Upper lobe of left lung (tissue), 4 donors: ENCODE measurements around the gene CRISPLD2.

Experiments used
- POLR2AphosphoS5 ChIP-seq, 2 donors: sonication (generic); formaldehyde crosslinking; IDR thresholded peaks; one replicate each; pipeline ENCODE4 v1.5.1; 2017; ENCODE audit warnings: antibody characterized with exemption in 2 of 2
- TF ChIP-seq, protein P1 (sequence below), 6 experiments: fragments of 450-650 bp in 4 of 6; fragments of 200-600 bp in 2 of 6; sonication (generic) in 2 of 6; IDR thresholded peaks; one replicate each; pipeline ENCODE4 v1.5.1; 2016 to 2019; ENCODE audit warnings: antibody characterized with exemption in 6 of 6

DNA sequence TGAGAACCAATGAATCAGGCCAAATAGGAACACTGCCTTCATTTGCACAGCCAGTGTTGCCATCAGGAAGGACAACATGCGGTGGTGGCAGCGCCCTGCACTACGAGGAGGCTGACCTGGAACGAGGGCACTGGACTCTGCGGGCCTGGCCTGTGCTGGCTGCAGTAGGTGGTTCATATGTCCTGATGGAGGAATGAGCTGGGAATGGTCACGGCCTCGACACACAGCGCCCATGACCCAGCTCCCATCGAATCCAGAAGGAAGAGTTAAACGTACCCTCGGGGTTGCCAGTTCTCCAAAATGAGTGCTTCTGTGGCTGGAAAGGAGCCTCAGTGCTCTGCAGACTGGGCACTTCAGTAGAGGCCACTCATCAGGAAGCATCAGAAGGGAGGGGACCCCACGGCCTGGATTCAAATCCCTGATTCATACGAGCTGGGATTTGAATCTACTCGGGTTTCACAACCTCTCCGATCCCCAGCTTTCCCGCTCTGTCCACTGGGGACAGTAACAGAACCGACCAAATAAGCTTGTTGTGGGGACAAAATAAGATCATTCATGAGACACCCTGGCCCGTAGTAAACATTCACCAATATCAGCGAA is 106.1 kb downstream of the CRISPLD2 start:
- TF ChIP-seq, protein P1, sequence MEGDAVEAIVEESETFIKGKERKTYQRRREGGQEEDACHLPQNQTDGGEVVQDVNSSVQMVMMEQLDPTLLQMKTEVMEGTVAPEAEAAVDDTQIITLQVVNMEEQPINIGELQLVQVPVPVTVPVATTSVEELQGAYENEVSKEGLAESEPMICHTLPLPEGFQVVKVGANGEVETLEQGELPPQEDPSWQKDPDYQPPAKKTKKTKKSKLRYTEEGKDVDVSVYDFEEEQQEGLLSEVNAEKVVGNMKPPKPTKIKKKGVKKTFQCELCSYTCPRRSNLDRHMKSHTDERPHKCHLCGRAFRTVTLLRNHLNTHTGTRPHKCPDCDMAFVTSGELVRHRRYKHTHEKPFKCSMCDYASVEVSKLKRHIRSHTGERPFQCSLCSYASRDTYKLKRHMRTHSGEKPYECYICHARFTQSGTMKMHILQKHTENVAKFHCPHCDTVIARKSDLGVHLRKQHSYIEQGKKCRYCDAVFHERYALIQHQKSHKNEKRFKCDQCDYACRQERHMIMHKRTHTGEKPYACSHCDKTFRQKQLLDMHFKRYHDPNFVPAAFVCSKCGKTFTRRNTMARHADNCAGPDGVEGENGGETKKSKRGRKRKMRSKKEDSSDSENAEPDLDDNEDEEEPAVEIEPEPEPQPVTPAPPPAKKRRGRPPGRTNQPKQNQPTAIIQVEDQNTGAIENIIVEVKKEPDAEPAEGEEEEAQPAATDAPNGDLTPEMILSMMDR (IDR thresholded peaks at IDR 0.05) = no peak
- TF ChIP-seq POLR2AphosphoS5 (IDR thresholded peaks at IDR 0.05) = no peak
